PC-3 (cell line): ENCODE results near the gene DPPA5. TPM values are rescaled to one million over a fixed set of nuclear protein-coding genes. Genes with fewer than 3 reads are reported as not detected.

Experiments
- ATAC-seq: fragments of 200-7000 bp; cut with Tn5 transposase; 2 replicates; pipeline ENCODE4 v1.9.1; 2020; ENCODE audit warnings: mild to moderate bottlenecking, moderate library complexity
- BruUV-seq: library from RNA; stranded (reverse); fragments of 400-500 nt; replicated peaks from 2 replicates; lab custom pipeline; 2021; lab: Mats Ljungman, UMichigan
- CTCF ChIA-PET: fragments of 300-600 bp; sonication (Branson Sonifier 250); formaldehyde crosslinking; loops from one replicate; lab custom pipeline; 2022; ENCODE audit warnings: antibody characterized with exemption; lab: Charles Lee
- POLR2A ChIA-PET: fragments of 300-600 bp; sonication (Branson Sonifier 250); formaldehyde crosslinking; loops from one replicate; lab custom pipeline; 2022; ENCODE audit warnings: antibody characterized with exemption; ENCODE audit not compliant: unreplicated experiment; lab: Charles Lee
- DNase-seq: peaks from one replicate; pipeline ENCODE4 v3.0.0-alpha.2; 2015
- H2AFZ ChIP-seq: fragments of 300-600 bp; sonication (generic); 2 replicates; pipeline ENCODE4 v1.6.0; 2016; ENCODE audit warnings: antibody characterized with exemption, low read length
- H3F3A ChIP-seq: fragments of 300-600 bp; sonication (generic); one replicate; pipeline ENCODE4 v1.6.0; 2017; ENCODE audit warnings: antibody characterized with exemption, low read length, control low read depth, mild to moderate bottlenecking; ENCODE audit not compliant: unreplicated experiment
- H3K27ac ChIP-seq: fragments of 300-600 bp; sonication (generic); 2 replicates; pipeline ENCODE4 v1.5.1; 2016; ENCODE audit warnings: mild to moderate bottlenecking, low read length
- H3K27me3 ChIP-seq: fragments of 300-600 bp; sonication (generic); 2 replicates; pipeline ENCODE4 v1.6.1; 2016; ENCODE audit warnings: low read length, mixed read lengths
- H3K36me3 ChIP-seq: fragments of 300-600 bp; sonication (generic); 2 replicates; pipeline ENCODE4 v1.6.1; 2016; ENCODE audit warnings: low read depth, mixed run types, low read length, mixed read lengths
- H3K4me1 ChIP-seq: fragments of 300-600 bp; sonication (generic); 2 replicates; pipeline ENCODE4 v1.5.1; 2016; ENCODE audit warnings: low read length; ENCODE audit not compliant: insufficient read depth
- H3K4me2 ChIP-seq: fragments of 300-600 bp; sonication (generic); 2 replicates; pipeline ENCODE4 v1.6.0; 2016; ENCODE audit warnings: low read length
- H3K4me3 ChIP-seq: fragments of 300-600 bp; sonication (generic); 2 replicates; pipeline ENCODE4 v1.5.1; 2016; ENCODE audit warnings: mild to moderate bottlenecking, low read length, mixed read lengths
- H3K79me2 ChIP-seq: fragments of 300-600 bp; sonication (generic); 2 replicates; pipeline ENCODE4 v1.6.1; 2017; ENCODE audit warnings: low read length, mixed read lengths
- H3K9ac ChIP-seq: fragments of 300-600 bp; sonication (generic); 2 replicates; pipeline ENCODE4 v1.6.0; 2016; ENCODE audit warnings: mild to moderate bottlenecking, low read length
- H3K9me2 ChIP-seq: fragments of 300-600 bp; sonication (generic); replicated peaks from 2 replicates; pipeline ENCODE4 v1.6.1; 2016; ENCODE audit warnings: mixed run types, low read length, mixed read lengths
- H3K9me3 ChIP-seq: fragments of 300-600 bp; sonication (generic); 2 replicates; pipeline ENCODE4 v1.6.1; 2016; ENCODE audit warnings: low read length, mixed read lengths
- H4K20me1 ChIP-seq: fragments of 300-600 bp; sonication (generic); 2 replicates; pipeline ENCODE4 v1.6.1; 2016; ENCODE audit warnings: low read length, mixed read lengths
- EZH2 ChIP-seq: fragments of 300-600 bp; sonication (generic); IDR thresholded peaks from one replicate; pipeline ENCODE4 v1.6.1; 2017; ENCODE audit warnings: antibody characterized with exemption, mild to moderate bottlenecking, low read length; ENCODE audit not compliant: unreplicated experiment
- EZH2phosphoT487 ChIP-seq: fragments of 300-600 bp; sonication (generic); IDR thresholded peaks from 2 replicates; pipeline ENCODE4 v1.6.1; 2018; ENCODE audit warnings: mild to moderate bottlenecking, antibody characterized with exemption, low read length, borderline replicate concordance
- intact Hi-C: fragments of 100-400 bp; cut with micrococcal nuclease; formaldehyde crosslinking; loops from 2 replicates; pipeline ENCODE4 v1.9.0; 2023
- total RNA-seq: library from RNA; depleted of rRNA; stranded (reverse); fragments of >200 nt; gene quantifications from 2 replicates; pipeline ENCODE4 v1.2.3, GENCODE V29; 2014
- TF ChIP-seq, protein P1 (sequence below): fragments of 300-600 bp; sonication (generic); conservative IDR thresholded peaks from 2 replicates; pipeline ENCODE4 v1.5.1; 2017; ENCODE audit warnings: antibody characterized with exemption, low read depth, mild to moderate bottlenecking, low read length

Gene DPPA5
- total RNA-seq, 1 experiment from 2014 or later, result not detected

DNA sequence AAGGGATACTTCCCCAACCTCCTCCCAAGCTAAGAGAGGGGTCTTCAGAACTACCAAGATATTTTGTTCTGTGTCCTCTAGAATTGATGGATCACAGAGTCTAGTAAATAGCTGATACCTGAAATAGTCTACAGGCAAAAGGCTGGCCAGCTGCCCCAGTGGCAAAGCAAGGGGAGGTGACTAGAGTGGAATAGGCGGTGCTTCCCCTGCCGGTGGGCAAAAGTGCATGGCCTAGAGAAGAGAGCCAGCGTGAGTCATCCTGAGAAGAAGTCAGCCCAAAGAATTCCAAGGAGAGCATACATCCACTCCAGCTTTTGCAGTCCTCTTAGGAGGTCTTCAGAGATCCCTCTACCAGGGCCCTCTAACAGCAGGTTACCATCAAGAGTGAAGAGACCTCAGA, 14.7 kb downstream of the DPPA5 start:
- Histone ChIP-seq H3K79me2 (no peaks in the 10 kb centered on the region), H3K4me3 (no peak overlapping the region), H3K4me2 (no peak overlapping the region), H3K36me3 (no peaks in the 10 kb centered on the region), H3K27me3 (no peaks in the 10 kb centered on the region), H3K9ac (no peak overlapping the region), H4K20me1 (no peaks in the 10 kb centered on the region), H3F3A (no peaks in the 10 kb centered on the region), H3K27ac (no peak overlapping the region), H3K9me3 (no peaks in the 10 kb centered on the region), H3K9me2 (no peaks in the 10 kb centered on the region), H2AFZ (no peak overlapping the region), H3K4me1 (no peaks in the 10 kb centered on the region)
- TF ChIP-seq, protein P1, sequence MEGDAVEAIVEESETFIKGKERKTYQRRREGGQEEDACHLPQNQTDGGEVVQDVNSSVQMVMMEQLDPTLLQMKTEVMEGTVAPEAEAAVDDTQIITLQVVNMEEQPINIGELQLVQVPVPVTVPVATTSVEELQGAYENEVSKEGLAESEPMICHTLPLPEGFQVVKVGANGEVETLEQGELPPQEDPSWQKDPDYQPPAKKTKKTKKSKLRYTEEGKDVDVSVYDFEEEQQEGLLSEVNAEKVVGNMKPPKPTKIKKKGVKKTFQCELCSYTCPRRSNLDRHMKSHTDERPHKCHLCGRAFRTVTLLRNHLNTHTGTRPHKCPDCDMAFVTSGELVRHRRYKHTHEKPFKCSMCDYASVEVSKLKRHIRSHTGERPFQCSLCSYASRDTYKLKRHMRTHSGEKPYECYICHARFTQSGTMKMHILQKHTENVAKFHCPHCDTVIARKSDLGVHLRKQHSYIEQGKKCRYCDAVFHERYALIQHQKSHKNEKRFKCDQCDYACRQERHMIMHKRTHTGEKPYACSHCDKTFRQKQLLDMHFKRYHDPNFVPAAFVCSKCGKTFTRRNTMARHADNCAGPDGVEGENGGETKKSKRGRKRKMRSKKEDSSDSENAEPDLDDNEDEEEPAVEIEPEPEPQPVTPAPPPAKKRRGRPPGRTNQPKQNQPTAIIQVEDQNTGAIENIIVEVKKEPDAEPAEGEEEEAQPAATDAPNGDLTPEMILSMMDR, result no peak
- no peak for TF ChIP-seq EZH2
- TF ChIP-seq EZH2phosphoT487, result no peak
- ChIA-PET CTCF (no interaction called here), POLR2A (no interaction called here)
- DNase-seq (peak; percentile 30), ATAC-seq (peak; percentile 37; the same call in 1 of the 2 replicates)
- intact Hi-C loops, result no loop called here
- BruUV-seq, result no TSS peak

DNA sequence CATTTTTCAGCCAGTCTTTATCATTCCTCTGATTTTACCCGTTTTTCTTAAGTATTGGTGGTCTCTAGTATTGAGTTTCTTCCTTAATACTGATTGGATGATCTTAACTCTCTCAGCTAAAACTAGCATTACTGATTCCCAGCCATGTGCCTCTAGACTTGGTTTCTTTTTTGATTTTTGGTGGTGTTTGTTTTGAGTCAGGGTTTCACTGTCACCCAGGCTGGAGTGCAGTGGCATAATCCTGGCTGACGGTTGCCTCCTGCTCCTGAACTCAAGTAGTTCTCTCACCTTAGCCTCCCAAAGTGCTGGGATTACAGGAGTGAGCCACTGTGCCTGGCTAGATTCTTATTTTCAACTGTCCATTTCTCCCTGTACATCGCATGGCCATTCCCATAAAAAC, 24.9 kb downstream of the DPPA5 start:
- POLR2A ChIA-PET, result no interaction called here
- no TSS peak for BruUV-seq
- H3K27ac ChIP-seq, result no peak overlapping the region

DNA sequence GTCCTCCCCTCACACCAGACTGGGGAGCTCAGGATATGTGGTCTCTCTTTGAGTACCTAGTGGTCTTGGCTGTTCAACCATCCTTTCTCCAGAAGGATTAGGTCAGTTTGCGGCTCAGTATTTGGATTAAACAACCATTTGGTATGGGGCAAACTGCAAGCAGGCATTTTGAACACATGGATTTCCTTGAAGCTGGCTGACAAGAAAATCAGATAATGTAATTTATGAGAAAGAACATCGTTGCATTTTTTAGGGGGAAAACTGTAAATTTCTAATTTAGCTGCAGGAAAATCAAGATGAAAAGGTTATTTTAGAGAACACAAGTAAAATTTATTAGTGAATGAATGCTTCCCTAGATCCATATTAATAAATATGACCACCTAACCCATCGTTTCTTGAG, 25.3 kb downstream of the DPPA5 start:
- TF ChIP-seq EZH2phosphoT487 (no peak), EZH2 (no peak)
- TF ChIP-seq, protein P1, result no peak
- Histone ChIP-seq H3K36me3 (no peaks in the 10 kb centered on the region), H3K9me2 (no peaks in the 10 kb centered on the region), H3F3A (no peaks in the 10 kb centered on the region), H3K4me1 (peaks cover 3% of the 10 kb centered on the region; the same call in 1 of the 2 replicates), H4K20me1 (no peaks in the 10 kb centered on the region), H2AFZ (0 out of 2 replicates have a peak overlapping the region, but pooled peaks have one; percentile 14), H3K4me3 (no peak overlapping the region), H3K9ac (no peak overlapping the region), H3K4me2 (no peak overlapping the region), H3K79me2 (no peaks in the 10 kb centered on the region), H3K27me3 (no peaks in the 10 kb centered on the region), H3K27ac (no peak overlapping the region), H3K9me3 (no peaks in the 10 kb centered on the region)
- CTCF ChIA-PET, result no interaction called here
- no peak for ATAC-seq
- POLR2A ChIA-PET, result no interaction called here
- intact Hi-C loops, result loop anchor here (5.0 to 10.0 kb wide), 4 partner anchors 59 to 714 kb away; no protein-coding TSS in a partner anchor
- no peak for DNase-seq
- BruUV-seq, result no TSS peak

More for the DNA sequence above, 24.9 kb downstream of the DPPA5 start:
- no peaks in the 10 kb centered on the region for H3K79me2 ChIP-seq
- no peak overlapping the region for H3K4me3 ChIP-seq
- H3K4me2 ChIP-seq, result no peak overlapping the region
- H3F3A ChIP-seq, result no peaks in the 10 kb centered on the region
- no peak overlapping the region for H3K9ac ChIP-seq
- 0 out of 2 replicates have a peak overlapping the region, but pooled peaks have one; percentile 14 for H2AFZ ChIP-seq
- TF ChIP-seq, protein P1, result no peak
- TF ChIP-seq EZH2phosphoT487 (no peak), EZH2 (no peak)
- peaks cover 3% of the 10 kb centered on the region; the same call in 1 of the 2 replicates for H3K4me1 ChIP-seq
- intact Hi-C loops, result loop anchor here (5.0 to 10.0 kb wide), 4 partner anchors 58 to 714 kb away; no protein-coding TSS in a partner anchor
- ATAC-seq, result no peak
- H3K9me2 ChIP-seq, result no peaks in the 10 kb centered on the region
- no peaks in the 10 kb centered on the region for H3K9me3 ChIP-seq
- no peaks in the 10 kb centered on the region for H3K36me3 ChIP-seq
- CTCF ChIA-PET, result no interaction called here
- no peaks in the 10 kb centered on the region for H4K20me1 ChIP-seq
- H3K27me3 ChIP-seq, result no peaks in the 10 kb centered on the region
- DNase-seq, result no peak
